HG03103 (cell line): ENCODE measurements around the gene FADS2.

Source experiments
- ATAC-seq: cut with Tn5 transposase; IDR thresholded peaks from one replicate; pipeline ENCODE4 v1.9.1; 2021; ENCODE audit warnings: low read depth; ENCODE audit not compliant: unreplicated experiment

Gene FADS2

GRCh38 chr11:61842528-61842820 is 14.4 kb downstream of the FADS2 start:
- ATAC-seq, result no peak

GRCh38 chr11:61844909-61845565 is 16.9 kb downstream of the FADS2 start:
- no peak for ATAC-seq

GRCh38 chr11:61846362-61847020 is 18.4 kb downstream of the FADS2 start:
- ATAC-seq, result no peak

GRCh38 chr11:61847914-61848581 is 19.9 kb downstream of the FADS2 start:
- no peak for ATAC-seq

GRCh38 chr11:61848631-61849030 is 20.5 kb downstream of the FADS2 start:
- no peak for ATAC-seq

- no peak for ATAC-seq
Measured at GRCh38 chr11:61850687-61851086, 22.6 kb downstream of the FADS2 start.

GRCh38 chr11:61851113-61851899 is 23.2 kb downstream of the FADS2 start:
- ATAC-seq, result no peak

GRCh38 chr11:61851900-61852295 is 23.8 kb downstream of the FADS2 start:
- ATAC-seq, result no peak

- ATAC-seq, result no peak
Measured at GRCh38 chr11:61853698-61854169, 25.6 kb downstream of the FADS2 start.

- ATAC-seq, result no peak
Measured at GRCh38 chr11:61854206-61854895, 26.3 kb downstream of the FADS2 start.

GRCh38 chr11:61854966-61855714 is 27.0 kb downstream of the FADS2 start:
- ATAC-seq, result no peak

GRCh38 chr11:61855939-61856680 is 28.0 kb downstream of the FADS2 start:
- no peak for ATAC-seq

- no peak for ATAC-seq
Measured at GRCh38 chr11:61860054-61860903, 32.2 kb downstream of the FADS2 start.

GRCh38 chr11:61861634-61862033 is 33.5 kb downstream of the FADS2 start:
- ATAC-seq, result no peak

- ATAC-seq, result no peak
Measured at GRCh38 chr11:61862714-61863547, 34.8 kb downstream of the FADS2 start.

- ATAC-seq, result no peak
Measured at GRCh38 chr11:61863548-61864081, 35.5 kb downstream of the FADS2 start.
